ENCODE data around the gene DHDH. TPM values are rescaled to one million over a fixed set of nuclear protein-coding genes. Genes with fewer than 3 reads are reported as not detected.

The DHDH gene
- total and polyA plus RNA-seq, 2 of the 13 experiments (the other 11 are each of a cell fraction or from before 2014, with no cell fraction given): 0.13 to 0.91 TPM

DNA sequence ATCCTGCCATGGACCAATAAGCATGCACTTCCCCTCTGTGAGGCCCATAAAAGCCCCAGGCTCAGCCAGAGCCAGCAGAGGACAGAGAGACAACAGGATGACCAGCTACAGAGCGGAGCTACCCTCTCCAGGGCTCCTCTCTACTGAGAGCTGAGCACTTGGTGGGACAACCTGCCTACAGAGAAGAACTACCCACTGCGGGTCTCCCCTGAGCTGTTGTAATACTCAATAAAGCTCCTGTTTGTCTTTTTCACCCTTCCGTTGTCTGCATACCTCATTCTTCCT is 13.7 kb downstream of the DHDH start:
- in situ Hi-C loops (cut with HindIII; ENCODE audit: extremely low pct_ligation_motif_present, low pct_unique_long_range_greater_than_20kb): no loop called here
- H3K27ac ChIP-seq (ENCODE audit: extremely low read length, insufficient read depth, low read length): peak overlapping the region; percentile 13
- H2AFZ ChIP-seq (ENCODE audit: low read length): peak overlapping the region; percentile 19
- POLR2A ChIA-PET: interaction anchor here (1.4 to 1.7 kb wide), 3 partner anchors 15 to 75 kb away, joined by 4 to 6 read pairs (median 4); partner anchors contain the start of gene PPP1R15A
- CTCF ChIA-PET (ENCODE audit: low intra/inter-chr PET ratio, low total read pairs): no interaction called here
- no peak overlapping the region; a peak in 1 of 6 replicates for H3K4me3 ChIP-seq (replicated peaks in 1 of 3; ENCODE audit: insufficient read depth in 1 of 3, low read depth in 2 of 3, low read length in 3 of 3)
- 13% methylated on average over 1 of the region's 3 CpGs for WGBS (ENCODE audit: low lambda C conversion rate)
- no peaks in the 10 kb centered on the region for H3K27me3 ChIP-seq (ENCODE audit: control insufficient read depth in 1 of 2, insufficient read depth in 2 of 2, low read length in 2 of 2)
- ATAC-seq: peak; percentile 53
- TF ChIP-seq ZNF430 (CRISPR knock-in tag; IDR thresholded peaks at IDR 0.05) (0 out of 2 replicates have a peak, but pooled peaks have one; percentile 24), PPARG (CRISPR knock-in tag; conservative IDR thresholded peaks at IDR 0.05) (peak; percentile 83; the same call in 1 of the 2 replicates), KLF13 (CRISPR knock-in tag; IDR thresholded peaks at IDR 0.05) (no peak), CENPT (CRISPR knock-in tag; IDR thresholded peaks at IDR 0.05; ENCODE audit: low read depth) (no peak), ZNF350 (CRISPR knock-in tag; IDR thresholded peaks at IDR 0.05; ENCODE audit: borderline replicate concordance, low read depth) (no peak), SMAD9 (CRISPR knock-in tag; IDR thresholded peaks at IDR 0.05) (no peak), RXRB (CRISPR knock-in tag; IDR thresholded peaks at IDR 0.05; ENCODE audit: borderline replicate concordance) (0 out of 2 replicates have a peak, but pooled peaks have one; percentile 33), NFYC (CRISPR knock-in tag; IDR thresholded peaks at IDR 0.05) (no peak), POLR2AphosphoS5 (IDR thresholded peaks at IDR 0.05; ENCODE audit: low read depth, low read length) (peak; percentile 48; the same call in 1 of the 2 replicates), POLR2A (IDR thresholded peaks at IDR 0.05; ENCODE audit: insufficient read depth in 1 of 2, low read depth in 2 of 2, low read length in 2 of 2) (peak in 1 of 2 experiments; percentile 70; a peak in 2 of 4 replicates), TAF1 (CRISPR knock-in tag; IDR thresholded peaks at IDR 0.05) (0 out of 2 replicates have a peak, but pooled peaks have one; percentile 8)
- TF ChIP-seq, protein P1, sequence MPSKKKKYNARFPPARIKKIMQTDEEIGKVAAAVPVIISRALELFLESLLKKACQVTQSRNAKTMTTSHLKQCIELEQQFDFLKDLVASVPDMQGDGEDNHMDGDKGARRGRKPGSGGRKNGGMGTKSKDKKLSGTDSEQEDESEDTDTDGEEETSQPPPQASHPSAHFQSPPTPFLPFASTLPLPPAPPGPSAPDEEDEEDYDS (CRISPR knock-in tag; IDR thresholded peaks at IDR 0.05): peak; percentile 90
- TF ChIP-seq, protein P2, sequence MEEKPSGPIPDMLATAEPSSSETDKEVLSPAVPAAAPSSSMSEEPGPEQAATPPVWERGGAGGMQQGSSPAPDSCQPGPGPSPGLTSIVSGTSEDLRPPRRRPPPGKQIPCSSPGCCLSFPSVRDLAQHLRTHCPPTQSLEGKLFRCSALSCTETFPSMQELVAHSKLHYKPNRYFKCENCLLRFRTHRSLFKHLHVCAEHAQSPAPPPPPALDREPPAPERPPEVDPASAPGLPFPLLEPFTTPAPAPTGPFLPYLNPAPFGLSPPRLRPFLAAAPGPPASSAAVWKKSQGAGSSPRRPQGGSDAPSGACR (CRISPR knock-in tag; IDR thresholded peaks at IDR 0.05): no peak
- DNase-seq (ENCODE audit: low spot score): no peak
- intact Hi-C loops (cut with micrococcal nuclease; ENCODE audit: unreplicated experiment): no loop called here
- H3K9me3 ChIP-seq (ENCODE audit: low read length): no peaks in the 10 kb centered on the region
- no peak for FAIRE-seq
- H3K4me1 ChIP-seq (ENCODE audit: insufficient read depth, low read length): peaks cover 68% of the 10 kb centered on the region
- H3K4me2 ChIP-seq (ENCODE audit: low read depth, low read length): peak overlapping the region; percentile 36
- H3K79me2 ChIP-seq (ENCODE audit: insufficient read depth, low read length): no peaks in the 10 kb centered on the region
- no peaks in the 10 kb centered on the region for H4K20me1 ChIP-seq (ENCODE audit: insufficient read depth, low read length)
- BruUV-seq (replicated peaks): no TSS peak
- H3K9ac ChIP-seq (ENCODE audit: insufficient read depth, low read depth, low read length): no peak overlapping the region
- H3K36me3 ChIP-seq (replicated peaks in 1 of 2; ENCODE audit: control insufficient read depth in 1 of 2, insufficient read depth in 2 of 2, low read length in 2 of 2): no peaks in the 10 kb centered on the region
